Nephron progenitor cell (in vitro differentiated cells): ENCODE data around the gene DUSP3.

Source experiments
- DNase-seq: peaks from one replicate; pipeline ENCODE4 v3.0.0; 2021
- H3K27ac Mint-ChIP-seq: 2 replicates; pipeline ENCODE4 v1.8.0; 2021; ENCODE audit warnings: mild to moderate bottlenecking, moderate library complexity, mixed read lengths
- H3K27me3 Mint-ChIP-seq: 2 replicates; pipeline ENCODE4 v1.8.0; 2021; ENCODE audit warnings: mild to moderate bottlenecking, low read depth, mixed read lengths; ENCODE audit not compliant: poor library complexity
- H3K36me3 Mint-ChIP-seq: 2 replicates; pipeline ENCODE4 v1.8.0; 2021; ENCODE audit warnings: low read depth, mixed read lengths
- H3K4me1 Mint-ChIP-seq: 2 replicates; pipeline ENCODE4 v1.8.0; 2021; ENCODE audit warnings: mixed read lengths
- H3K4me3 Mint-ChIP-seq: 2 replicates; pipeline ENCODE4 v1.8.0; 2021; ENCODE audit warnings: mild to moderate bottlenecking, moderate library complexity, mixed read lengths
- H3K9me3 Mint-ChIP-seq: 2 replicates; pipeline ENCODE4 v1.8.0; 2021; ENCODE audit warnings: mild to moderate bottlenecking, moderate library complexity, mixed read lengths
- CTCF ChIP-seq: fragments of 200-600 bp; sonication (generic); IDR thresholded peaks from 2 replicates; pipeline ENCODE4 v1.5.0; 2021; ENCODE audit warnings: antibody characterized with exemption

DUSP3 gene

DNA sequence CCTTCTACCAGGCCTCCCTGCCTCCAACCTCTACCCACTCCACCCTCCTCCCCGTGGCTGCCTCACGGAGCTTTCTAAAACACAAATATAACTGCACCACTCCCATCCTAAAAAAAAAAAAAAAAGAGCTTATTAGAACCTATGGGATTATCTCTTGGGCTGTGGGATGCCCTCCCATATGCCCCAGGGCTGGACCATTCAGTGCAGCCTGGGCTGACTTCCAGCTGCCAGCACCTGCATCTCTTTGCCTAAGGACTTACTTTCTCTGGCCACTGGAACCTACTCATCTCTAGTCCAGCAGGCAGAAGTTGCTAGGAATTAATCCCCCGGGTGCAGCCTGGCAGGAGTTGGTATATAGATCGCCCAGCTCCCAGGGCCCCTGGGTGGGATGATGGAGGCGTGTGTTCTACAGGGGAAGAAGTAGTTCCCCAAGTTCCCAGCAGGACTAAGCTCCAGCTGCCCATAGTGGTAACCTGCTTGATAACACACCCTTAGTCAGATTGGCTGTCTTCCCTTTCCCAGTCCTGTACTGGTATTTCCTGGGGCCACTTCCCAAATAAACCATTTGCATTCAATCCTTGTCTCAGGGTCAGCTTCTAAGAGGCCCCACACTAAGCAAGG lies 43.9 kb upstream of the DUSP3 start:
- Mint-ChIP-seq H3K27ac (no peak overlapping the region), H3K4me3 (no peak overlapping the region), H3K36me3 (peaks cover 33% of the 10 kb centered on the region), H3K27me3 (peaks cover 3% of the 10 kb centered on the region), H3K4me1 (no peaks in the 10 kb centered on the region), H3K9me3 (no peaks in the 10 kb centered on the region)
- no peak for TF ChIP-seq CTCF
- no peak for DNase-seq

DNA sequence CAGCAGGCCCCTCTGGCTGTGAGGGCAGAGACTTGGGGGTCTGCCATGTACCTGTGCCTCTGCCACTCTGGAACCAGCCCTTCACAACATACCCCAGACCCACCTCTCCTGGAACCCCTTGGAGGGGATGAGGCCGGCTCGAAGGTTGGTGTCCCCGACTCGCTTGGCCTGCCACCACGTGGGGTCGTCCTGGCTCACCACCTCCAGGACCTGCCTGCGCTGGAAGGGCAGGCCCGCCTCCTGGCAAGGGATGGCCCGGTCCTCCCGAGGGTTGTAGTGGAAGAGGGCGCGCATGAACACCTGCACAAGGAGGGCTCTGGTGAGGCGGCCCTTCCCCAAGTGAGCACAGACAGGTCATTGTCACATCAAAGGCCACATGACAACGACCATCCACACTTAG lies 42.0 kb upstream of the DUSP3 start:
- no peaks in the 10 kb centered on the region for H3K9me3 Mint-ChIP-seq
- H3K4me3 Mint-ChIP-seq = no peak overlapping the region
- peaks cover 3% of the 10 kb centered on the region for H3K27me3 Mint-ChIP-seq
- H3K27ac Mint-ChIP-seq = no peak overlapping the region
- H3K36me3 Mint-ChIP-seq = peaks cover 30% of the 10 kb centered on the region
- no peak for TF ChIP-seq CTCF
- peaks cover 10% of the 10 kb centered on the region for H3K4me1 Mint-ChIP-seq
- DNase-seq = no peak

- Mint-ChIP-seq H3K27ac (no peak overlapping the region), H3K4me3 (no peak overlapping the region), H3K4me1 (peaks cover 17% of the 10 kb centered on the region), H3K27me3 (peaks cover 4% of the 10 kb centered on the region), H3K36me3 (peaks cover 36% of the 10 kb centered on the region), H3K9me3 (no peaks in the 10 kb centered on the region)
- TF ChIP-seq CTCF = no peak
- DNase-seq = no peak
Observed at GRCh38 chr17:43818966-43819365, 40.2 kb upstream of the DUSP3 start.

GRCh38 chr17:43817826-43818225 lies 39.0 kb upstream of the DUSP3 start:
- no peak overlapping the region for H3K4me3 Mint-ChIP-seq

GRCh38 chr17:43816336-43817320 lies 37.9 kb upstream of the DUSP3 start:
- Mint-ChIP-seq H3K4me1 (peaks cover 23% of the 10 kb centered on the region), H3K27me3 (peaks cover 4% of the 10 kb centered on the region), H3K36me3 (peaks cover 35% of the 10 kb centered on the region), H3K4me3 (no peak overlapping the region), H3K9me3 (no peaks in the 10 kb centered on the region), H3K27ac (no peak overlapping the region)
- no peak for DNase-seq
- no peak for TF ChIP-seq CTCF

More at GRCh38 chr17:43817826-43818225, 39.0 kb upstream of the DUSP3 start:
- Mint-ChIP-seq H3K36me3 (peaks cover 36% of the 10 kb centered on the region), H3K4me1 (peaks cover 23% of the 10 kb centered on the region), H3K27ac (no peak overlapping the region), H3K27me3 (peaks cover 4% of the 10 kb centered on the region), H3K9me3 (no peaks in the 10 kb centered on the region)
- TF ChIP-seq CTCF = no peak
- no peak for DNase-seq
